ENCODE data around the gene NAA60. TPM values are rescaled to one million over a fixed set of nuclear protein-coding genes. Genes with fewer than 3 reads are reported as not detected.

NAA60 gene
- polyA plus RNA-seq, 3 donors: 25.0 to 32.4 (median 25.9) TPM

- H3K27ac ChIP-seq (ENCODE audit: low read depth, low read length): no peak overlapping the region
- WGBS, 3 donors: 80 to 87% (median 85%) methylated on average over 11 of the region's 11 CpGs
Measured at GRCh38 chr16:3478242-3478925, 34.9 kb downstream of the NAA60 start.

- 86 to 92% (median 91%) methylated on average over 12 of the region's 12 CpGs for WGBS, 3 donors
- H3K27ac ChIP-seq (ENCODE audit: low read depth, low read length): no peak overlapping the region
Measured at GRCh38 chr16:3479654-3480216, 36.3 kb downstream of the NAA60 start.

GRCh38 chr16:3480901-3481695 lies 37.6 kb downstream of the NAA60 start:
- H3K27ac ChIP-seq (ENCODE audit: low read depth, low read length): no peak overlapping the region
- WGBS, 3 donors: 64 to 78% (median 76%) methylated on average over 18 of the region's 18 CpGs

- no peak overlapping the region for H3K27ac ChIP-seq (ENCODE audit: low read depth, low read length)
- WGBS, 3 donors: 90 to 92% (median 92%) methylated on average over 31 to 32 of the region's 32 CpGs
Measured at GRCh38 chr16:3481696-3482658, 38.5 kb downstream of the NAA60 start.

- 94 to 96% (median 95%) methylated on average over 18 of the region's 18 CpGs for WGBS, 3 donors
- no peak overlapping the region for H3K27ac ChIP-seq (ENCODE audit: low read depth, low read length)
Measured at GRCh38 chr16:3482659-3483241, 39.3 kb downstream of the NAA60 start.

- 89 to 91% (median 91%) methylated on average over 30 of the region's 30 CpGs for WGBS, 3 donors
- no peak overlapping the region for H3K27ac ChIP-seq (ENCODE audit: low read depth, low read length)
Measured at GRCh38 chr16:3484318-3485096, 41.0 kb downstream of the NAA60 start.

GRCh38 chr16:3485097-3485745 lies 41.7 kb downstream of the NAA60 start:
- no peak overlapping the region for H3K27ac ChIP-seq (ENCODE audit: low read depth, low read length)
- WGBS, 3 donors: 87 to 89% (median 88%) methylated on average over 15 of the region's 15 CpGs

GRCh38 chr16:3485821-3486505 lies 42.5 kb downstream of the NAA60 start:
- H3K27ac ChIP-seq (ENCODE audit: low read depth, low read length): no peak overlapping the region
- WGBS, 3 donors: 89 to 94% (median 90%) methylated on average over 18 to 20 of the region's 20 CpGs

- no peak overlapping the region for H3K27ac ChIP-seq (ENCODE audit: low read depth, low read length)
- 93 to 94% (median 94%) methylated on average over 24 of the region's 24 CpGs for WGBS, 3 donors
Measured at GRCh38 chr16:3486506-3487215, 43.2 kb downstream of the NAA60 start.

- WGBS, 3 donors: 83 to 85% (median 83%) methylated on average over 24 of the region's 24 CpGs
- no peak overlapping the region for H3K27ac ChIP-seq (ENCODE audit: low read depth, low read length)
Measured at GRCh38 chr16:3487521-3488410, 44.3 kb downstream of the NAA60 start.

- WGBS, 3 donors: 64 to 80% (median 72%) methylated on average over 9 of the region's 13 CpGs
- no peak overlapping the region for H3K27ac ChIP-seq (ENCODE audit: low read depth, low read length)
Measured at GRCh38 chr16:3488801-3489200, 45.3 kb downstream of the NAA60 start.

- WGBS, 3 donors: 39 to 54% (median 46%) methylated on average over 17 of the region's 17 CpGs
- H3K27ac ChIP-seq (ENCODE audit: low read depth, low read length): no peak overlapping the region
Measured at GRCh38 chr16:3490911-3491629, 47.6 kb downstream of the NAA60 start.

- 87 to 95% (median 89%) methylated on average over 9 to 10 of the region's 10 CpGs for WGBS, 3 donors
- H3K27ac ChIP-seq (ENCODE audit: low read depth, low read length): no peak overlapping the region
Measured at GRCh38 chr16:3492356-3492755, 48.9 kb downstream of the NAA60 start.

- H3K27ac ChIP-seq (ENCODE audit: low read depth, low read length): no peak overlapping the region
- 95% methylated on average over 16 of the region's 16 CpGs for WGBS, 3 donors
Measured at GRCh38 chr16:3494386-3494973, 51.0 kb downstream of the NAA60 start.
